ENCODE data around the gene EIF5. TPM values are rescaled to one million over a fixed set of nuclear protein-coding genes. Genes with fewer than 3 reads are reported as not detected.

EIF5 gene
- total RNA-seq, 1 experiment from 2014 or later = 356 TPM

DNA sequence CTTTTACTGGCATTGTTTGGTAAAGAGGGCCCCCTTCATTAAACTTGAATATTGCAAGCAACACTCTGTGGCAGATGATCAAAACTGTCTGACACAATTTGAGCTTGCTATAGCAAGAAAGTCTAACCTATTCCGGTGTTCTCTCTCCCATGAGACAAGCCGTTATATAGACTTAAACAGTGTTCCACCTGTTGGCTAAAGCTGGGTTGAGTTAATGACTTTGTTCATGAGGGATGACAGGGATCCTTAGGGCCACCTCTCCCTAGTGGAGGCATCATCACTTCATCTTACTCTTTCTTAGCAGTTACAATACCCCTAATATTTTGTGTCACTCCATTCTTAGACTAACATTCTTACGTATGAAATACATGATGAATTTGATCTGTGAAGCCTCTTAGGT lies 3.8 kb downstream of the EIF5 start:
- Histone ChIP-seq H2BK12ac (ENCODE audit: insufficient read length, low read depth, low read length) (no peak overlapping the region), H3K27me3 (ENCODE audit: insufficient read depth, low read length) (no peaks in the 10 kb centered on the region), H2BK5ac (ENCODE audit: insufficient read length, low read length) (no peak overlapping the region), H3K56ac (ENCODE audit: insufficient read length, low read depth, low read length) (no peak overlapping the region), H2AFZ (ENCODE audit: low read length) (no peak overlapping the region), H2BK20ac (ENCODE audit: low read depth, low read length, poor library complexity, severe bottlenecking) (no peak overlapping the region), H3K27ac (ENCODE audit: insufficient read length, low read depth, low read length) (no peak overlapping the region), H3K4me1 (ENCODE audit: insufficient read depth, low read length) (no peaks in the 10 kb centered on the region), H3K14ac (ENCODE audit: insufficient read depth, low read length) (no peak overlapping the region), H3T11ph (ENCODE audit: low read length) (no peak overlapping the region), H3K4me2 (ENCODE audit: insufficient read depth, insufficient read length, low read length) (no peak overlapping the region), H4K5ac (ENCODE audit: insufficient read length, low read depth, low read length) (no peak overlapping the region), H3K18ac (ENCODE audit: insufficient read length, low read depth, low read length) (no peak overlapping the region), H3K23me2 (ENCODE audit: insufficient read length, low read depth, low read length, poor library complexity, severe bottlenecking) (peaks cover 6% of the 10 kb centered on the region), H2BK15ac (ENCODE audit: low read depth, low read length) (no peak overlapping the region), H4K20me1 (ENCODE audit: control insufficient read depth, insufficient read depth, insufficient read length) (no peaks in the 10 kb centered on the region), H4K91ac (ENCODE audit: insufficient read length, low read depth, low read length) (no peak overlapping the region), H3K79me1 (ENCODE audit: insufficient read depth, low read depth, low read length, poor library complexity, severe bottlenecking) (no peaks in the 10 kb centered on the region), H3K4ac (ENCODE audit: low read depth, low read length) (no peak overlapping the region), H4K8ac (replicated peaks; ENCODE audit: insufficient read length, low read depth, low read length) (no peak overlapping the region), H2BK120ac (ENCODE audit: low read depth, low read length, poor library complexity, severe bottlenecking) (no peak overlapping the region), H3K79me2 (ENCODE audit: insufficient read depth, low read length) (peaks cover 7% of the 10 kb centered on the region; the same call in 1 of the 2 replicates), H2AK5ac (ENCODE audit: insufficient read length, low read length) (no peak overlapping the region), H3K23ac (ENCODE audit: insufficient read length, low read depth, low read length) (no peak overlapping the region), H3K9me3 (ENCODE audit: control insufficient read depth, low read depth, low read length) (no peaks in the 10 kb centered on the region), H3K9ac (ENCODE audit: extremely low read depth, insufficient read length, low read length) (no peak overlapping the region)
- H3K27me3 Mint-ChIP-seq (ENCODE audit: low read depth) = peaks cover 2% of the 10 kb centered on the region; the same call in 1 of the 2 replicates
- H3K9me3 Mint-ChIP-seq = peaks cover 0 to 2% of the 10 kb centered on the region in 2 experiments; a peak in 1 of 5 replicates
- peak overlapping the region in 2 of 3 experiments; percentile 36; a peak in 4 of 7 replicates for H3K27ac Mint-ChIP-seq
- TF ChIP-seq, protein P1, sequence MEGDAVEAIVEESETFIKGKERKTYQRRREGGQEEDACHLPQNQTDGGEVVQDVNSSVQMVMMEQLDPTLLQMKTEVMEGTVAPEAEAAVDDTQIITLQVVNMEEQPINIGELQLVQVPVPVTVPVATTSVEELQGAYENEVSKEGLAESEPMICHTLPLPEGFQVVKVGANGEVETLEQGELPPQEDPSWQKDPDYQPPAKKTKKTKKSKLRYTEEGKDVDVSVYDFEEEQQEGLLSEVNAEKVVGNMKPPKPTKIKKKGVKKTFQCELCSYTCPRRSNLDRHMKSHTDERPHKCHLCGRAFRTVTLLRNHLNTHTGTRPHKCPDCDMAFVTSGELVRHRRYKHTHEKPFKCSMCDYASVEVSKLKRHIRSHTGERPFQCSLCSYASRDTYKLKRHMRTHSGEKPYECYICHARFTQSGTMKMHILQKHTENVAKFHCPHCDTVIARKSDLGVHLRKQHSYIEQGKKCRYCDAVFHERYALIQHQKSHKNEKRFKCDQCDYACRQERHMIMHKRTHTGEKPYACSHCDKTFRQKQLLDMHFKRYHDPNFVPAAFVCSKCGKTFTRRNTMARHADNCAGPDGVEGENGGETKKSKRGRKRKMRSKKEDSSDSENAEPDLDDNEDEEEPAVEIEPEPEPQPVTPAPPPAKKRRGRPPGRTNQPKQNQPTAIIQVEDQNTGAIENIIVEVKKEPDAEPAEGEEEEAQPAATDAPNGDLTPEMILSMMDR (conservative IDR thresholded peaks at IDR 0.05) = no peak
- no peak overlapping the region for H3K4me3 Mint-ChIP-seq
- peaks cover 11 to 15% of the 10 kb centered on the region in 2 experiments for H3K4me1 Mint-ChIP-seq
- no CpG with 5 or more reads among the region's 3 CpGs for WGBS (ENCODE audit: extremely low coverage, insufficient read length, low lambda C conversion rate)
- peaks cover 76 to 81% (median 78%) of the 10 kb centered on the region in 3 experiments for H3K36me3 Mint-ChIP-seq (ENCODE audit: insufficient read depth in 1 of 3, low read depth in 3 of 3)
- DNase-seq = no peak

Measured in H9 (cell line).